Posterior cingulate gyrus (tissue), 11 donors: ENCODE results near the gene CHRM2.

Experiments
- DNase-seq, 10 donors: peaks; one replicate each; pipeline versions ENCODE4 v3.0.0 to v3.0.0-alpha.2; 2020 to 2021; ENCODE audit warnings: mixed read lengths in 3 of 10
- intact Hi-C: fragments of 100-400 bp; cut with DNase I; formaldehyde crosslinking; loops from one replicate; pipeline ENCODE4 v1.15.1; 2023

CHRM2 gene

DNA sequence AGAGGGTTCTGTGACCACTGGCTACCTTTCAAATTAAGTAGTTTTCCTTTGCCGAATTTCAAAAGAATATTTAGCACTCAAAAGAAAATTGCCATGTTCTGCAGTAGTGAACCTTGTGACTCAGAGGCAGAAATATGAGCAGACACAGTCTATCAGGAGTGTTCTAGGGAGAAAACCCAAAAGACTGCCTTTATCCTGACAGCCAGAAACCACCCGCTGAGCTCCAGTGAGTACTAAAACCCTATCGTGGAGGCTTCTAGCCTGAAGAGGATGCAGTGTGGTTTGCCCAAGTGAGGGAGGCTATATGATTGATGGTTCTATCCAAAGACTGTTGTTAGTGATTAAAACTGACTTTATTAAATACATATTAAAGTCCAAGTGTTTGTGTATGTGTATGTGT, 21.9 kb downstream of the CHRM2 start:
- no peak for DNase-seq

GRCh38 chr7:136891850-136892249, 23.4 kb downstream of the CHRM2 start:
- intact Hi-C loops: no loop called here
- DNase-seq: no peak

More for the DNA sequence above, 21.9 kb downstream of the CHRM2 start:
- intact Hi-C loops: no loop called here

DNA sequence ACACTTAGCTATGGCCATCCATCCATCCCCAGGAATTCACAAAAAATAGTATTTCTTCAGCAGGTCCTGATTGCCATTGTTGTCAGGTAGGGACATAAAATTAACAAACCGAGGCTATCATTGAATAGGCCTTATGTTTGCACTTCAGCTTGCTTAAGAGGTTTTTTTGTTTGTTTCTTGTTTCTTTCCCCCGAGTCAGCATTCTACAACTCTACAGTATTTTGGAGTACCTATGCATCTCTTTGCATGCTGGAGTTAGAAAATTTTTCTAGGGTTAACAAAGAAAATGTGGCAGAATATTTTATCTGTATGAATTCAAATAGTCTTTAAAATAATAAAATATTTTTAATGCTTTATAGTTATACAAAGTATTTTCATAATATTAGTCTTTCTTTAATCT, 26.3 kb downstream of the CHRM2 start:
- no peak for DNase-seq
- intact Hi-C loops: no loop called here

GRCh38 chr7:136897676-136898075, 29.2 kb downstream of the CHRM2 start:
- DNase-seq: no peak
- intact Hi-C loops: no loop called here

GRCh38 chr7:136900005-136900404, 31.6 kb downstream of the CHRM2 start:
- no peak for DNase-seq
- intact Hi-C loops: no loop called here

DNA sequence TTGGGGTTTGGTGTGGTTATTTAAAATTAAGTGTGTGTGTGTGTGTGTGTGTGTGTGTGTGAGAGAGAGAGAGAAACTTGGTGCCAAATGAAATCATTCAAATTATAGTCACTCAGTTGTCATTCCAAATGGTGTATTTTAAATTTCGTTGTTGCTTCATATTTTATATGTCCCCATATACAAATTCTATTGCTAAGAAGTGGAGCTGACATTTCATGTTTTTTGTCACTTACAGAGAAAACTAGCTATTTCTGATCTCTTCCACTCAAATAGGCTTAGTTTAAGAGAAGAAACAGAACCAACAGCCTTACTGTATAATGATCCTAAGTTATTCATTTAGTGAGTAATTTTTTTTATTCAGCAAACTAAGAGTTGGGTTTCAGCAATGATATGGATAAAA, 42.3 kb downstream of the CHRM2 start:
- intact Hi-C loops: no loop called here
- DNase-seq: no peak

DNA sequence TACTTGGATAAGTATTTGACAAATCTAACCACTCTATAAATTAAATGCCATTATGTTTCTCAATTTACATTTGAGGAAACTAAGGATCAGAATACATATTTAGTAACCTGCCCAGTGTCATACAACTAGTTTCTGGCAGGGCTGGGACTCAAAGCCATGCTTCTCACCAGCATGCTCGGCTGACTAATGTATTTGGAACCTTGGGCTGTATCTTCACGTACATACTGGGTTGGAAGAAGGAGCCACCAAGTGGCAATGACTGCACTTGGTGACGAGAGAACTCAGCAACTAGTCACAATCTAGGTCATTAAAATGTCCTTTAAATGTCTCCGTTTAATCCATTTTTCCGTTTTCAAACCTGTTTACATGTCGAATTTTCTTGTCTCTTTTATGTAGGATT, 42.9 kb downstream of the CHRM2 start:
- intact Hi-C loops: no loop called here
- no peak for DNase-seq

DNA sequence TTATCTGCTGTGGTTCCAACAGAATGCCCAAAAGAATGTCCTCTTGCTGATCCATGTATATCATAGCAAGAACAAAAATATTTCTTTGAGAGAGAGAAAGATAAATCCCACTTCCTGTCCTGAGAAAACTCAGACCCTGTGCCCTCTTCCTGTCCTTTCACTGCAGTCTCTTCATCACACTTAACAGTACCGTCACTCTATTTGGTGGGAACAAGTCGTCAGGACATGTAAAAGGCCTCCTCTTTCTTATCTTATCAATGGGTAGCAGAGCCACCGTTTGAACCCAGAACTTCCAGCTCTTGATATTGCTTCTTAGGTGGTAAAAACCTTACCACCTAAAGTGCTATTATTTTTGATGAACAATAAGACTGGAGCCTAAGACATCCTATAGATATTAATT, 43.9 kb downstream of the CHRM2 start:
- intact Hi-C loops: no loop called here
- DNase-seq: no peak

DNA sequence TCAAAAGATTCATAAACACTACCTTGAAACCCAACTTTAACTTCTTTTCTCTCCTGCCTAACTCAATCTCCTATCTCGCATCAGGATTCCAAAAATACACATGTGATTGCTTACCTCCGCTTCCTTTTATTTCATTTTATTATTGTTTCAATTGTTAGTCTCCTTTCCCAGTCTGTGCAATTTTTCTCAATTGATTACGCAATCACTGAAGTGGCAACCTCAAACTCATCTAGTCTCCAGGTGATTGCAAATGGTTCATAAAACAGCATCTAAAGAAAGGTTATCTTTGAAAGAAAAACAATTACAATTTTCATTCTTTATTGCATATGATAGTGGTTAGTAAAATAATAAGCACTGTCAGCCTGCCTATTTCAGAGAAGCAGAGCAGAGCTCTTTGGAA, 45.6 kb downstream of the CHRM2 start:
- intact Hi-C loops: no loop called here
- no peak for DNase-seq

- no peak for DNase-seq
- intact Hi-C loops: no loop called here
Observed at GRCh38 chr7:136919820-136920219, 51.4 kb downstream of the CHRM2 start.

- no peak for DNase-seq
- intact Hi-C loops: no loop called here
Observed at GRCh38 chr7:136923111-136923667, 54.7 kb downstream of the CHRM2 start.

- DNase-seq: no peak
- intact Hi-C loops: no loop called here
Observed at GRCh38 chr7:136925044-136925443, 56.6 kb downstream of the CHRM2 start.

DNA sequence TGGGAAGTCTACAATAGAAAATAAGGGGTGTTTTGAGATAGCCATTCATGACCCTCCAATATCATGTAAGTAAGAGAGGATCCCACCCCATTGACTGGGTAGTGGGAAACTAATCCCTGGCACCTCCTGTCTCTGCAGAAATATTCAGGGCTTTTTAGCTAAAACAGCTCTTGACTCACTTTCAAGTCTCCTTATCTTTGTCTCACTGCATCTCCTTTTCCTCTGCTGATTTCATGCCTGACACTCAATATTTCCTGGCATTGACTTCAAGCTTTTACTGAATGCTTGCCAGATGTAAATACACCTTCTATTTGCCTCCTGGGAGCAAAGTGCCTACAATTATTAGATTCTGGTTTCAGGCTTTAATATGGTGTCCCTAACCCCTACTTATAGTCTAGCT, 57.1 kb downstream of the CHRM2 start:
- DNase-seq: no peak
- intact Hi-C loops: no loop called here

- DNase-seq: no peak
- intact Hi-C loops: no loop called here
Observed at GRCh38 chr7:136931169-136931867, 62.9 kb downstream of the CHRM2 start.

DNA sequence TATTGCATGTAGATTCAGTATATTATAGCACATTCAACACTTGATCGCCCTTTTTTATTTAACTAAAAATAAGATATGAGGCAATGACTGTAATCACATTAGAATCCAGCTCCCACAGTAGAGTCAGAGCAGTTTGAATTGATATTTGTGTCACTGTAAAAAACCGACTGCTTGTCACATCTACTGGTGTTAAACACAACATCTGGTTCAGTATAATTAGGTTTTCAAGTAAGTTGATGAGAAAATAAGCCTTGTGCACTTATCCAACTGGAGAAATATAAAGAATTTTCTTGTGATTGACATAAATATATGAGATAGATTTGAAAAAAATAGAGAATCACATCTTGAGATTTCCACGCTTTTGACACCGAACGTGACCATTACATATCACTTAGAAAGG, 69.0 kb downstream of the CHRM2 start:
- intact Hi-C loops: no loop called here
- DNase-seq: no peak

DNA sequence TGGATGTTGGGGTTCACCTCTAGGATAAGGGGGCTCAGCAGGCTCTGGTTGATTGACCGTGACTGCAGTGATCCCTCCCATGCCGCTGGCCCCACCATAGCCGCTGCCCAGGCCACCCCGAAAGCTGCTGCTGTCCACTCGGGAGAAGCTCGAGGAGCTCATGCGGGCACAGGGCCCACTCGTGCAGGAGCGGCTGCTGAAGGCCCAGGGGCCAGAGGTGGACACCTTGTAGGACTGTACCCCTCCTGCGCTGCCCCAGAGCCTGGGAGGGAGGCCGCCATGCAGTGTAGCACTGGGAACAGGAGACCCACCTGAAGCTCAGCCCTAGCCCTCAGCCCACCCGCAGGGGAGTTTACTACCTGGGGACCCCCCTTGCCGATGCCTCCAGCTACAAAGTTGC, 70.0 kb downstream of the CHRM2 start:
- peak in 3 of 10 donors; percentile 53 to 78 (median 67) for DNase-seq
- intact Hi-C loops: no loop called here

- intact Hi-C loops: no loop called here
- DNase-seq: no peak
Observed at GRCh38 chr7:136940122-136940521, 71.7 kb downstream of the CHRM2 start.

DNA sequence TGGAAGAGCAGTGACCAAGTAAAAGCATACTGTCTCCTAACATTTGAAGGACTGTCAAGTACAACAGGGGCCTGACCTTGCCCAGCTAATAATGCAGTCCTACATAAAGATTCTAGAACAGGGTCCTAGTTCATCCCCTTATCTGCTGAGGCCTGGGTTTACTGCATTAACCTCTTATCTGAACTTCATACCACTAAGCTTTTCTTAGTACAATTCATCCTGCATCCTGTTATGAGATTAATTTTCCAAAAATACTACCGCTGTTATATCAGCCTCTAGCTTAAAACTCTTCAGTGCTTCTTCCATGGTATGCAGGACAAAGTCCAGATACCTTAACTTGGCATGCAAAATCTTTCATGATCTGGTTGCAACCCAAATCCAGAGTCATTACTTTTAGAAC, 72.5 kb downstream of the CHRM2 start:
- intact Hi-C loops: no loop called here
- DNase-seq: no peak

DNA sequence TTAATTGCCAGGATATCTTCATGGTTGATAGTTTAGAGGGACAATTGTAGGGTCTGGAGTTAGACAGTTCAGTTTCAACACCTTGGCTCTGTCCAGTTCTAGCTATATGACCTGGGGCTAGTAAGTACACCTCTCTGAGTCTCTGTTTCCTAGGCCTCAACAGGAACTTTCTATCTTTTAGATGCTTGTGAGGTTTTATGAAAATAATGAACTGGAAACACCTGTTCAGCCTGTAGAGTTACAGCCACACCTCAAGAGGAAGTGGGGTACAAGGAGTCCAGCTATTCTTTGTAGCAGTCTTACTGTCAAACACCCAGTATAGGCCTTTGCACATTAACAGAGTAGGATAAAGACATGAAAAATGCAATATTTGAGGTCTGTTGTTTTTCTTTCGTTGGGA, 73.4 kb downstream of the CHRM2 start:
- intact Hi-C loops: no loop called here

DNA sequence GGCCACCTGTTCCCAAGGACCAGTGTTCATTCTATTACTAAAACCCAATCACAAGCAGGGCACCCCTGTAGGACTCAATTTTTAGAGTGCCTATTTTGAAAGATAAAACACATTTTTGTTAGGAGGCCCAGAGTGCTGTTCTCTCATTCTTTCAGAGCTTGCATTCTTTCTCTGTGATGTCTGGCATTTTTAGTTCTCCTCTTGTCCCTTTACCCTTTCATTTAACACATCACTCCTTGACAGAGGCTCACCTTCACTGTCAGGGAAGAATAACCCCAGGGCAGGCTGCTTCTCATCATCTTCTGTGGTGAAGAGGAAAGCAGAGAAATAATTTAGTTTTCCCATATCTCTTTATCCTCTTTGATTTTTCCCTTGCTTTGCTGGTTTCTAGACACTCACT, 73.9 kb downstream of the CHRM2 start:
- intact Hi-C loops: no loop called here
- no peak for DNase-seq

More for the DNA sequence above, 73.4 kb downstream of the CHRM2 start:
- DNase-seq: no peak

DNA sequence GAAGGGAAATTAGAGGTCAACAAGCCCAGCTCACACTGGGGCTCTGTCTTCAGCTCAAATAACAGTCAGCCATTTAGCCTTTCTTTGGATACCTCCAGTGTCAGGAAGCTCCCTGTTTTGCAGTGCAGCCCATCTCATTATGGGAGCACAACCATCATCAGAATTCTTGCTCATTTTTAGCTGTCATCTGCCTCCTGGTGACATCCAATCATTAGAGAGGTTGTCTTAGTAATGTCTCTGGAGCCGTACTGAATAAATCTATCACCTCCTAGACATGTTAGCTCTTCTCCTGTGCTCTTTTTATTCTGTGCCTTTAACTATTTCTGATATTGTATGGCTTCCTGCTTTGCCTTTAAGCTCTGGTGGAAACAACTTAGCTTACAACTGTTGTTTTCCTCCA, 74.5 kb downstream of the CHRM2 start:
- DNase-seq: no peak
- intact Hi-C loops: no loop called here

GRCh38 chr7:136947347-136947746, 78.9 kb downstream of the CHRM2 start:
- DNase-seq: no peak
- intact Hi-C loops: no loop called here

DNA sequence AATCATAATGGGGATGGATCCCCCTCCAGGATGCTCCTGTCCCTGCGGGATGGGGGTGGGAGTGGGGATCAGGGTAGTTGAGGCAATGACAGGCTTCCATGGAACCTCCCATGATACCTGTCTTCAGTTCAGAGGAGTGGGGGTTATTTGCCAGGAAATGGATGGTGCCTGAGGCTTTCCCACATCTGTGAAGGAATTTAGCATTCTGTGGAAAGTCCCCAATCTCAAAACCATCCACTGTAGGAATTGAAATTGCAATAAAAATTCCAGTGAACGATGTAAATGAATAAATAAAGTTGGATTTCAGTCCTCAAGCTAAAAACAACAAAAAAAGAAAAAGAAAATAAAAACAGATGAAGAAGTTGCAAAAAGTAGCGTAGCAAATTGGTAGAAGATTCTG, 81.9 kb downstream of the CHRM2 start:
- no peak for DNase-seq
- intact Hi-C loops: no loop called here
